Prostate gland (tissue), 2 donors: ENCODE results near the gene ACLY.
A peak's percentile ranks its signal among the peaks of the same experiment; 100 is the strongest.

Experiments used
- POLR2A ChIP-seq: fragments of 450-650 bp; IDR thresholded peaks from one replicate; pipeline ENCODE4 v1.6.1; 2016; ENCODE audit warnings: antibody characterized with exemption, mild to moderate bottlenecking
- TF ChIP-seq, protein P1 (sequence below), 4 experiments: fragments of 200-600 bp in 2 of 4; fragments of 450-650 bp in 2 of 4; sonication (generic) in 2 of 4; IDR thresholded peaks; 1 replicate in 3 of 4; 2 replicates in 1 of 4; pipeline ENCODE4 v1.5.1; 2016 to 2019; ENCODE audit warnings: antibody characterized with exemption in 4 of 4, mild to moderate bottlenecking in 2 of 4, moderate library complexity in 2 of 4

GRCh38 chr17:41930009-41930832 is 11.5 kb upstream of the ACLY start, which contains the start of gene ODAD4:
- TF ChIP-seq, protein P1, sequence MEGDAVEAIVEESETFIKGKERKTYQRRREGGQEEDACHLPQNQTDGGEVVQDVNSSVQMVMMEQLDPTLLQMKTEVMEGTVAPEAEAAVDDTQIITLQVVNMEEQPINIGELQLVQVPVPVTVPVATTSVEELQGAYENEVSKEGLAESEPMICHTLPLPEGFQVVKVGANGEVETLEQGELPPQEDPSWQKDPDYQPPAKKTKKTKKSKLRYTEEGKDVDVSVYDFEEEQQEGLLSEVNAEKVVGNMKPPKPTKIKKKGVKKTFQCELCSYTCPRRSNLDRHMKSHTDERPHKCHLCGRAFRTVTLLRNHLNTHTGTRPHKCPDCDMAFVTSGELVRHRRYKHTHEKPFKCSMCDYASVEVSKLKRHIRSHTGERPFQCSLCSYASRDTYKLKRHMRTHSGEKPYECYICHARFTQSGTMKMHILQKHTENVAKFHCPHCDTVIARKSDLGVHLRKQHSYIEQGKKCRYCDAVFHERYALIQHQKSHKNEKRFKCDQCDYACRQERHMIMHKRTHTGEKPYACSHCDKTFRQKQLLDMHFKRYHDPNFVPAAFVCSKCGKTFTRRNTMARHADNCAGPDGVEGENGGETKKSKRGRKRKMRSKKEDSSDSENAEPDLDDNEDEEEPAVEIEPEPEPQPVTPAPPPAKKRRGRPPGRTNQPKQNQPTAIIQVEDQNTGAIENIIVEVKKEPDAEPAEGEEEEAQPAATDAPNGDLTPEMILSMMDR (IDR thresholded peaks at IDR 0.05), result peak in 3 of 4 experiments; percentile 31 to 70 (median 69)
- TF ChIP-seq POLR2A, result peak; percentile 81
